DOHH2 (cell line): ENCODE measurements around the gene SETD3.

Source experiments
- EZH2phosphoT487 ChIP-seq: fragments of 200-600 bp; sonication (generic); IDR thresholded peaks from 2 replicates; pipeline ENCODE4 v1.6.1; 2017; ENCODE audit warnings: borderline replicate concordance, mild to moderate bottlenecking, antibody characterized with exemption, low read length, moderate library complexity, mixed read lengths
- TF ChIP-seq, protein P1 (sequence below): fragments of 200-600 bp; sonication (generic); IDR thresholded peaks from one replicate; pipeline ENCODE4 v1.5.1; 2014; ENCODE audit warnings: antibody characterized with exemption, mild to moderate bottlenecking, low read depth, low read length; ENCODE audit not compliant: poor library complexity, severe bottlenecking

- TF ChIP-seq, protein P1, sequence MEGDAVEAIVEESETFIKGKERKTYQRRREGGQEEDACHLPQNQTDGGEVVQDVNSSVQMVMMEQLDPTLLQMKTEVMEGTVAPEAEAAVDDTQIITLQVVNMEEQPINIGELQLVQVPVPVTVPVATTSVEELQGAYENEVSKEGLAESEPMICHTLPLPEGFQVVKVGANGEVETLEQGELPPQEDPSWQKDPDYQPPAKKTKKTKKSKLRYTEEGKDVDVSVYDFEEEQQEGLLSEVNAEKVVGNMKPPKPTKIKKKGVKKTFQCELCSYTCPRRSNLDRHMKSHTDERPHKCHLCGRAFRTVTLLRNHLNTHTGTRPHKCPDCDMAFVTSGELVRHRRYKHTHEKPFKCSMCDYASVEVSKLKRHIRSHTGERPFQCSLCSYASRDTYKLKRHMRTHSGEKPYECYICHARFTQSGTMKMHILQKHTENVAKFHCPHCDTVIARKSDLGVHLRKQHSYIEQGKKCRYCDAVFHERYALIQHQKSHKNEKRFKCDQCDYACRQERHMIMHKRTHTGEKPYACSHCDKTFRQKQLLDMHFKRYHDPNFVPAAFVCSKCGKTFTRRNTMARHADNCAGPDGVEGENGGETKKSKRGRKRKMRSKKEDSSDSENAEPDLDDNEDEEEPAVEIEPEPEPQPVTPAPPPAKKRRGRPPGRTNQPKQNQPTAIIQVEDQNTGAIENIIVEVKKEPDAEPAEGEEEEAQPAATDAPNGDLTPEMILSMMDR, result no peak
- no peak for TF ChIP-seq EZH2phosphoT487
These were observed 77.7 kb downstream of the SETD3 start for GRCh38 chr14:99402950-99403349.
